ENCODE measurements around the gene HSF2BP.

HSF2BP gene

GRCh38 chr21:43659136-43660000 is at the start of gene HSF2BP, which contains the start of gene RRP1B:
HSF2BP (minus strand) TSS chr21:43659488; CDS start chr21:43658096, 1,392 bp downstream.
RRP1B (plus strand) TSS chr21:43659560; CDS start chr21:43659665, 105 bp downstream.
- TF ChIP-seq CTCF (IDR thresholded peaks at IDR 0.05; ENCODE audit: low read depth, low read length, missing control alignments): no peak
- DNase-seq (ENCODE audit: low read depth): no peak

GRCh38 chr21:43708745-43709381 is 49.6 kb upstream of the HSF2BP start:
- no peak for DNase-seq (ENCODE audit: low read depth)
- no peak for TF ChIP-seq CTCF (IDR thresholded peaks at IDR 0.05; ENCODE audit: low read depth, low read length, missing control alignments)

More at GRCh38 chr21:43659136-43660000, at the start of gene HSF2BP, which contains the start of gene RRP1B:
- peak within 1 kb of the TSS; percentile 93 for H3K4me3 ChIP-seq (ENCODE audit: low read depth, low read length)

GRCh38 chr21:43707462-43707861 is 48.2 kb upstream of the HSF2BP start:
- H3K4me3 ChIP-seq (ENCODE audit: low read depth, low read length): no peak overlapping the region
- TF ChIP-seq CTCF (IDR thresholded peaks at IDR 0.05; ENCODE audit: low read depth, low read length, missing control alignments): no peak
- no peak for DNase-seq (ENCODE audit: low read depth)

More at GRCh38 chr21:43708745-43709381, 49.6 kb upstream of the HSF2BP start:
- H3K4me3 ChIP-seq (ENCODE audit: low read depth, low read length): no peak overlapping the region

GRCh38 chr21:43703035-43703880 is 44.0 kb upstream of the HSF2BP start:
- H3K4me3 ChIP-seq (ENCODE audit: low read depth, low read length): no peak overlapping the region
- no peak for TF ChIP-seq CTCF (IDR thresholded peaks at IDR 0.05; ENCODE audit: low read depth, low read length, missing control alignments)
- DNase-seq (ENCODE audit: low read depth): no peak

- no peak for TF ChIP-seq CTCF (IDR thresholded peaks at IDR 0.05; ENCODE audit: low read depth, low read length, missing control alignments)
- no peak overlapping the region for H3K4me3 ChIP-seq (ENCODE audit: low read depth, low read length)
- no peak for DNase-seq (ENCODE audit: low read depth)
Measured at GRCh38 chr21:43702785-43703034, 43.4 kb upstream of the HSF2BP start.

GRCh38 chr21:43701936-43702784 is 42.9 kb upstream of the HSF2BP start:
- TF ChIP-seq CTCF (IDR thresholded peaks at IDR 0.05; ENCODE audit: low read depth, low read length, missing control alignments): no peak
- no peak overlapping the region for H3K4me3 ChIP-seq (ENCODE audit: low read depth, low read length)
- DNase-seq (ENCODE audit: low read depth): no peak
